K562 (cell line): ENCODE data around the gene NAA80. TPM values are rescaled to one million over a fixed set of nuclear protein-coding genes. Genes with fewer than 3 reads are reported as not detected.
A peak's percentile ranks its signal among the peaks of the same experiment; 100 is the strongest.

Experiments
- ARID3A ChIP-seq: IDR thresholded peaks from 2 replicates; pipeline ENCODE4 v1.6.1; 2012; ENCODE audit warnings: low read depth, low read length, improper control_type of control experiment, borderline replicate concordance
- ATF2 ChIP-seq: sonication (generic); formaldehyde crosslinking; IDR thresholded peaks from 2 replicates; pipeline ENCODE4 v1.8.1; 2022; ENCODE audit warnings: missing genetic modification reagents
- BRF2 ChIP-seq: IDR thresholded peaks from 3 replicates; pipeline ENCODE4 v1.6.1; 2011; ENCODE audit warnings: borderline replicate concordance, mild to moderate bottlenecking; ENCODE audit not compliant: insufficient read length, insufficient read depth
- C11orf30 ChIP-seq: fragments of 450-650 bp; IDR thresholded peaks from 2 replicates; pipeline ENCODE4 v1.6.1; 2016; ENCODE audit warnings: low read depth, mild to moderate bottlenecking
- DNMT1 ChIP-seq: fragments of 450-650 bp; IDR thresholded peaks from 2 replicates; pipeline ENCODE4 v1.6.1; 2016; ENCODE audit warnings: antibody characterized with exemption, mild to moderate bottlenecking
- DPF2 ChIP-seq: fragments of 450-650 bp; IDR thresholded peaks from 2 replicates; pipeline ENCODE4 v1.6.1; 2016
- HCFC1 ChIP-seq: IDR thresholded peaks from 2 replicates; pipeline ENCODE4 v1.6.1; 2012; ENCODE audit warnings: low read depth, low read length, improper control_type of control experiment
- IRF1 ChIP-seq: sonication (generic); formaldehyde crosslinking; IDR thresholded peaks from 2 replicates; pipeline ENCODE4 v1.8.0; 2022; ENCODE audit warnings: missing genetic modification reagents, mild to moderate bottlenecking, borderline replicate concordance
- KLF1 ChIP-seq: fragments of 450-650 bp; IDR thresholded peaks from 2 replicates; pipeline ENCODE4 v1.6.1; 2016; ENCODE audit warnings: missing genetic modification characterization, missing compliant biosample characterization
- MCM5 ChIP-seq: fragments of 450-650 bp; IDR thresholded peaks from 2 replicates; pipeline ENCODE4 v1.6.1; 2016; ENCODE audit warnings: low read depth
- MEF2A ChIP-seq: IDR thresholded peaks from 2 replicates; pipeline ENCODE4 v1.6.1; 2011; ENCODE audit warnings: low read depth, mild to moderate bottlenecking, low read length, moderate library complexity; ENCODE audit not compliant: control insufficient read depth
- MTA1 ChIP-seq: fragments of 450-650 bp; IDR thresholded peaks from 2 replicates; pipeline ENCODE4 v1.6.1; 2017; ENCODE audit warnings: borderline replicate concordance
- MXI1 ChIP-seq: IDR thresholded peaks from 2 replicates; pipeline ENCODE4 v1.6.1; 2011; ENCODE audit warnings: low read depth, mild to moderate bottlenecking, improper control_type of control experiment, low read length
- PTRF ChIP-seq: fragments of 450-650 bp; IDR thresholded peaks from 2 replicates; pipeline ENCODE4 v1.6.1; 2016; ENCODE audit warnings: mild to moderate bottlenecking, missing genetic modification characterization, missing compliant biosample characterization
- SP2 ChIP-seq: IDR thresholded peaks from 2 replicates; pipeline ENCODE4 v1.6.1; 2011; ENCODE audit warnings: mild to moderate bottlenecking, low read depth, low read length, moderate library complexity; ENCODE audit not compliant: poor library complexity, severe bottlenecking; ENCODE audit errors: extremely low read depth
- ZNF24 ChIP-seq: fragments of 450-650 bp; IDR thresholded peaks from 2 replicates; pipeline ENCODE4 v1.6.1; 2016
- ZNF583 ChIP-seq: fragments of 250-450 bp; sonication (Bioruptor Pico); IDR thresholded peaks from 2 replicates; pipeline ENCODE4 v1.4.0; 2020
- ZNF785 ChIP-seq: fragments of 250-450 bp; sonication (Bioruptor Pico); IDR thresholded peaks from 2 replicates; pipeline ENCODE4 v1.4.0; 2020; ENCODE audit warnings: mild to moderate bottlenecking
- ZNF830 ChIP-seq: fragments of 250-450 bp; sonication (Bioruptor Pico); IDR thresholded peaks from 2 replicates; pipeline ENCODE4 v1.5.0; 2021; ENCODE audit warnings: mild to moderate bottlenecking
- ZSCAN29 ChIP-seq: fragments of 450-650 bp; IDR thresholded peaks from 2 replicates; pipeline ENCODE4 v1.6.1; 2017
- polyA plus RNA-seq, 8 experiments: library from polyadenylated mRNA; depleted of rRNA in 4 of 8; stranded (reverse) in 5 of 8; unstranded in 3 of 8; fragments of >200 nt; fragmentation: Nextera tagmentation in 2 of 8; fragmentation: Illumina TruSeq in 1 of 8; extraction: Ambion mirVana in 2 of 8; extraction: Trizol in 1 of 8; gene quantifications; 2 replicates each; pipeline versions ENCODE4 v1.2.1 to v1.2.3, GENCODE V29; 2011 to 2014; ENCODE audit warnings: inconsistent platforms in 1 of 8, missing spikeins in 1 of 8
- total RNA-seq, 7 experiments: library from RNA; depleted of rRNA in 6 of 7; stranded (reverse); fragments of >200 nt in 6 of 7; fragmentation: Illumina TruSeq in 2 of 7; extraction: Trizol in 2 of 7; gene quantifications; 2 replicates each; pipeline versions ENCODE4 v1.2.1 to v1.2.3, GENCODE V29; 2011 to 2021; ENCODE audit warnings: low replicate concordance in 1 of 7

NAA80 gene
- total and polyA plus RNA-seq, 9 of the 15 experiments (the other 6 are each of a cell fraction or from before 2014, with no cell fraction given) = 0.82 to 24.0 (median 8.6) TPM

GRCh38 chr3:50298836-50299637 lies at the start of gene NAA80, which contains the start of gene HYAL3 (continued):
- TF ChIP-seq ATF2 (CRISPR knock-in tag) = no peak
- no peak for TF ChIP-seq ZNF583
- TF ChIP-seq SP2 = peak; percentile 19
- TF ChIP-seq PTRF = no peak
- no peak for TF ChIP-seq MEF2A
- TF ChIP-seq MXI1 = no peak
- peak; percentile 62 for TF ChIP-seq MTA1
- TF ChIP-seq DPF2 = 0 out of 2 replicates have a peak, but pooled peaks have one; percentile 17
- no peak for TF ChIP-seq MCM5
- no peak for TF ChIP-seq ZSCAN29
- peak; percentile 39; the same call in 1 of the 2 replicates for TF ChIP-seq KLF1 (tag)
- no peak for TF ChIP-seq BRF2
- TF ChIP-seq ZNF785 (CRISPR knock-in tag) = no peak
- peak; percentile 54 for TF ChIP-seq HCFC1
- peak; percentile 52 for TF ChIP-seq C11orf30
- TF ChIP-seq ARID3A = no peak
- no peak for TF ChIP-seq DNMT1
- TF ChIP-seq IRF1 = no peak
- TF ChIP-seq ZNF830 = no peak
- peak; percentile 58; the same call in 1 of the 2 replicates for TF ChIP-seq ZNF24
